Erythroblast (primary cell): ENCODE measurements around the gene ASAP3.

Experiments
- DNase-seq, 2 experiments: peaks; one replicate each; lab custom pipeline; 2025; lab: John Stamatoyannopoulos, UW
- GATA1 ChIP-seq: IDR thresholded peaks from 2 replicates; pipeline ENCODE4 v1.6.1; 2011; ENCODE audit warnings: low read depth, mild to moderate bottlenecking, control low read depth, low read length, moderate library complexity
- POLR2A ChIP-seq: IDR thresholded peaks from 2 replicates; pipeline ENCODE4 v1.6.1; 2011; ENCODE audit warnings: mild to moderate bottlenecking, low read length

ASAP3 gene

DNA sequence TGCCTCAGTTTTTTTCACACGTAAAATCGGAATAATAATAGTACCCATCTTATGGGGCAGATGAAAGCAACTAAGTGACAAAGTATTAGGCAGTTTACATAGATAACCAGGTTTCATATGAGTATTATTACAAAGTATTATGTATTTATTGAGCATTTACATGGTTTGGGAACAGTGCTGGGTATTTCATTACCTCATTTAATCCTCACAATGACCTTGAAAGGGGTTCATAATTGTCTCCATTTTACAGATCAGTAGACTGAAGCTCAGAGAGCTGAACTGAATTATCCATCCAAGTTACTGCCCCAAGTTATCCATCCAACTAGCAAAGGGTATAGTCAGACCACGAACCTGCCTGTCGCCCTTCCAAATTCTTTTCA is 80.6 kb downstream of the ASAP3 start:
- no peak for DNase-seq
- TF ChIP-seq POLR2A, result no peak
- no peak for TF ChIP-seq GATA1

DNA sequence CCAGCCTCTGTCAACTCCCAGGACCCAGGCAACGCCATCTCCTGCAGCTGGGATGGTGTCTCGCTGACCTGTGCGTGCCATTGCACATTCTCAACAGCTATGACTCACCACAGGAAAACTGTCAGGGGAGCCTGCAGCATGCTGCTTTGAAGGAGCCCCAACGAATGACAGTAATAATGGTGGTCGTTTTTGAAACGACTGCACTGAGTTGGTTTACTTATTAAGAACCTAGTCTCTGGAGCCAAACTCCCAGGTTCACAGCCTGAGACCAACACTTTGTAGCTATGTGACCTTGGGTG is 81.0 kb downstream of the ASAP3 start:
- DNase-seq, result no peak

DNA sequence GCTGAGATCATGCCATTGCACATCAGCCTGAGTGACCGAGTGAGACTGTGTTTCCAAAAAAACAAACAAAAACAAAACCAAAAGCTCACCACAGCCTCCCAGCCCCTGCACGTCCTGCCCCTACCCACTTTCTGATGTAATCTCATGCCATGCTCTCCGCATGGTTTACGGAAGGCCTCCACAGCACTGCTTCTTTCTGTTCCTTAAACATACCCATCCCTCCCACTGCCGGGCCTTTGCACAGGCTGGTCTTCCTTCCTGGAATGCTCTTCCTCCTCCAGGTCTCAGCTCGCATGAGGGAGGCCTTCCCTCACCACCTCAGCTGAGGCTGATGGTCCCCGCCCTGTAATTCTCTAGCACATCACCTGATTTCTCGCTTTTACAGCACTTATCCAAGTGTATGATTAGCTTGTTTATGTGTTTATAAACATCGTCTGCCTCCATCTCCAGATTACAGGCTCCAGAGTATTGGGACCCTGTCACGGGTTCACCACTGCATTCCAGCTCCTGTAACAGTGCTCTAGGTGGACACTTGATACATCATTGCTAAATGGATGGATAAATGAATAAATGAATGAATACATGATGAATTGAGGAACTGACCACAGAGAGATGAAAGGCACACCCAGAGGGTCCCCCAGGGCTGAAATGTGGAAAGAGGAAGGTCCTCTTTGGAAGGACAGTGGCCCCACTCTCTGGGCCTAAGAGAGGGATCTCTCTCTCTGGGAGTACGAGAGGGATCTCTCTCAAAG is 81.5 kb downstream of the ASAP3 start:
- TF ChIP-seq POLR2A (no peak), GATA1 (no peak)
- no peak for DNase-seq

More for the DNA sequence above, 81.0 kb downstream of the ASAP3 start:
- TF ChIP-seq POLR2A (no peak), GATA1 (no peak)

DNA sequence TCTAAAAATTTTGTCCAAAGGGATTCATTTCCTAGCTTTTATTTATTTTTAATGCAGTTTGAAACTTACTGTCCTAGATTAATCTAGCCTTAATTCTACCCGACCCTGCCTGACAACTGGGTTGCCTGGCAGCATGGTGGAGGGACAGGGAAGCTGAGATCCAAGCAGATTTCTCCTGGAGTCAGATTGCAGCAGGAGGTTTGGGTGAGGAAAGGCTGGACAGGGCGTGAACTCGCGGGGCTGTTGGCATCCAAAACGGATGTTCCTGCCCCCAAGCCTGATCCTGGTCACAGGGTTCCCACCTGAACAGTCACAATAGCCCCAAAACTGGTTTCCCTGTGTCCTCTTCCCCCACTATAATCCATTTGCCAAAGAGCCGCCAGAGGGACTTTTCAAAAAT is 82.7 kb downstream of the ASAP3 start:
- no peak for DNase-seq
- TF ChIP-seq GATA1 (no peak), POLR2A (no peak)

DNA sequence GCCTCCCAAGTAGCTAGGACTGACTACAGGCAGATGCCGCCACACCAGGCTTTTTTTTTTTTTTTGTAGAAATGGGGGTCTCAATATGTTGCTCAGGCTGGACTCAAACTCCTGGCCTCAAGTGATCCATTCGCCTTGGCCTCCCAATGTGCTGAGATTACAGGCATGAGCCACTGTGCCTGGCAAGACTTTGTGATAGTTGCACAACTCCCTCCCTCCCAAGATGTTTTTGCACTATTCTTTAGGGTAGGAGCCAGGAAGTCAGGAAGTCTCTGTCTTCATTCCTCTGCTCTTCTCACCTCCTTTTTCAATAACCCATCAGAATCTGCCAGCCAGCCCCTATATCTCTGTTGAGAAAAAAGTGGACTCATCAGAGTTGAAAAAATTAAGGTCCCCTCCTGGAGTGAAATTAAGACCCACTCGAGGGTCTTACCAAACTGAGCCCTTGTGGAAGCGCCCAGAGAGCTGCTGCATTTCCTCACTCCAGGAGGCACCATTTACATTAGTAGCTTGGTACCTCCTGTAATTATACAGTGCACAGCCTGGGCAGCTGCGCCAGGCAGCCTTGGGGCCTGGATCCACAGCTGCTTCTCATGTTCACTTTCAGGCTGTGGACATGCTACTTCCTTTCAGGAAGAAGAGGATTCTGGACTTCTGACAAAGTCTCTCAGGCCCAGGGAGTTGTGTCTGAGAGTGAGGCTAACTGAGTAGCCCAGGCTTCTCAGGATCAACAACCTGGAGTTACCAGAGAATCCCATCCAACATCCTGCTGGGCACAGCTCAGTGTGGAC is 83.5 kb downstream of the ASAP3 start:
- TF ChIP-seq GATA1 (no peak), POLR2A (no peak)
- no peak for DNase-seq

DNA sequence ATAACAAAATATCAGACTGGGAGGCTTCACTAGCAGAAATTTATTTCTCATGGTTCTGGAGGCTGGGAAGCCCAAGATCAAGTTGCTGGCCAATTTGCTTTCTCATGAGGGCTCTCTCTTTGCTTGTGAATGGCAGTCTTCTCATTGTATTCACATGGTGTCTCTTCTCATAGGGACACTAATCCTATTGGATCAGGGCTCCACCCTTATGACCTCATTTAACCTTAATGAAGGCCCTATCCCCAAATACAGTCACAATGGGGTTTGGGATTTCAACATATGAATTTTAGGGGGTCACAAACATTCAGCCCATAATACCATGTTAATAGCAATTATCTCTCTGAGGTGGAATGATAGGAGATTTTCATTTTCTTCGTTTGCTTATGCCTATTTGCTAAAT is 84.8 kb downstream of the ASAP3 start:
- no peak for DNase-seq
- no peak for TF ChIP-seq GATA1
- TF ChIP-seq POLR2A, result no peak

DNA sequence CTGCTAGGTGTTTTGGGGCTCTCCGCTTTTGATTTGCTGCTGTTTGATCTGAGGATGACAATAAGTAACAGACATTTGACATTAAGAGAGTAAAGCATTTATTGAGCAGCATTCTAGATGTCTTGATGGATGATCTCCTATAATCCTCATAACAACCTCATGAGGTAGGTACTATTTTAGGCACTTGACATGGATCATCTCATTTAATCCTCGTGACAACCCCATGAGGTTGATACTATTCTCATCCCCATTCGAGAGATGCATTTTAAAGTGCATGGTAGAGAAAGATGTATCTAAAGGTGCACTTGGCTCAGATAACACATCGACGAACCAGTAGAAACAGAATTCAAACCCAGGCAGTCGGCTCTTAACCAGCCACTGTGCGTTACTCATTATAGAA is 86.1 kb downstream of the ASAP3 start:
- TF ChIP-seq POLR2A (no peak), GATA1 (no peak)

DNA sequence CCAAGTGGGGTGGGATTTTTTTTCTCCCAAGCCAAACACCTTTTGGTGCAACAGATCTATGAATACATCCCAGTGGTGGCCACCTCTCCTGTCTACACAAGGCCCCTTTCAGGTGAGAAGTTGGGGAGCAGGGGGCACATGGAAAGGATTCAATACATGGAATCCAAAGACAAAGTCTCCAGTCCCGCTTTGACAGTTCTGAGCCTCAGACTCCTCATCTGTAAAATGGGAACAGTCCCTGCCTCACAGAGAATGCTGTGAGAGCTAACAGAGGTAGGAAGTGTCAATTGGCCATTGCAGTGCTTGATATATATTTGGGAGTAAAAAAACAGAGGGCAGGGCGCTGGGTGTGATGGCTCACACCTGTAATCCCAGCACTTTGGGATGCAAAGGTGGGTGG is 87.6 kb downstream of the ASAP3 start:
- DNase-seq, result no peak
- no peak for TF ChIP-seq POLR2A
- TF ChIP-seq GATA1, result no peak

More for the DNA sequence above, 86.1 kb downstream of the ASAP3 start:
- no peak for DNase-seq

DNA sequence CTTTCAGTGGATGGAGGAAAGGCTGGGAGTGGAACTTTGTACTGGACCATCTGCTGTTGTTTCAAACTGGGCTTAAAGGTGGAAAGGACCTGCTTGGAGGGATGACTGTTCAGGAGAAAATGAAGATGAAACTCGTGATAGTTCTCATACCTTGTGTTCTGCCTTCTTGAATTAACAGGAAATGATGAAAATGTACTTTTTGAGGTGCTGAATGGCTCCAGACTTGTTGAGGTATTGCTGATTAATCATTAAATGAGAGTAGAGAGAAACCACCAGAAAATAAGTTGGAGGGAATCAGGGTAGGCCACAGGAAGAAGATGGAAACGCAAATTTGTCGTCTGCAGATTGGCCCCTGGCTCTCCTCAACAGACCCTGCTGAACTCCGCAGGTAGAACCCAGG is 88.1 kb downstream of the ASAP3 start:
- no peak for DNase-seq
- TF ChIP-seq POLR2A (no peak), GATA1 (no peak)

DNA sequence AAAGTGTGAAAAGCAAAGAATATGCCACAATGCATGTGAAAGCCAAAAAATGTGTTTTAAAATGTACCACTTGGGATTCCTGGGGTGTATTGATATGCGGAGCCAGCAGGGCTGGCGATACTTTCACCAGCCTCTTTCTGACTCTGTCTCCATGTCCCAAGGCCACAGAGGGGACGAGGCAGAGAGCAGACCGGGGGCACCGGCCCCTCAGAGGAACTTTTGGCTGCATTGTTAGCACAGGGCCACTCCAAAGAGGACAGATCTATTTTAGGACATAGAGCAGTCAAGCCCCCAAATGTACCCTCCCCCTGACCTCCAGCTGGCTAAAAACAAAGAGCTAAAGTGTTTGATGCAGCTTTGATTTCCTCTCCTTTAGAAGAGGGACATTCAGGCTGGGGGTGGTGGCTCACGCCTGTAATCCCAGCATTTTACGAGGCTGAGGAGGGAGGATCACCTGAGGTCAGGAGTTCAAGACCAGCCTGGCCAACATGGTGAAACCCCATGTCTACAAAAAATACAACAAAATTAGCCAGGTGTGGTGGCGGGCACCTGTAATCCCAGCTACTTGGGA is 88.7 kb downstream of the ASAP3 start:
- TF ChIP-seq GATA1 (no peak), POLR2A (no peak)
- no peak for DNase-seq

DNA sequence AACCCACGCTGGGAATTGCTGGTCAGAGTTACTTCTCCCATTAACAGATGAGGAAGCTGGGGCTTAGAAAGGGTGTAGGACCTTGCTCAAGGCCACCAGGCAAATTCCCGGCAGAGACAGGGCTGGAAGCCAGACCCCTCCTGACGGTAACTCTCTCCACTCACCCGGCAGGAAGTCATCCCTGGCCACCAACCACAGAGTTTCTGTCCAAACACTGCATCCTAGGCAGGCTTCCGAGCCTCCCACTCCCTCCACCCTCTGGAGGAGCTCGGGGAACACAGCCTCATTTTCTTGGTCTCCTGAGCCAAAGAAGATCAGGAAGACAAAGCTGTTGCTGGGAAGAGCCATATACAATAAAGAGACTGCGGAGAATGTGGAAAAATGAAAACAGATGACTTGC is 89.3 kb downstream of the ASAP3 start:
- DNase-seq, result no peak
- TF ChIP-seq GATA1 (no peak), POLR2A (no peak)

DNA sequence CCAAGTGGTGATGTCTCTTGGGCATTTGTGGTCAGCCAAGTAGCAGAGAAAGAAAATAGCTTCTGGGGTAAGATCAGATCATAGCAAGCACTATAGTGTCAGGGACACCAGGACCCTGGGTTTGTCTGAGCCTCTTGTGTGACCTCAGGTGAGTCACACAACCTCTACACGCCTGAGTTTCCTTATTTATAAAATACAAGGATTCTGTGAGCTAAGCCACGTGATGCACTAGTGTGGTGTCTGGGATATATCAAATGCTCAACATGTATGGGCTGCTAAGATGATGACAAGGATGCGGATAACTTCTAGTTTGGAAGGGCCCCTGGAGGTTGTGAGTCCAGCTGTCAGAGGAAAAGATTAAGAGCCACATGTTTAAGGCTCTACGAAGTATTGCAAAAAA is 89.8 kb downstream of the ASAP3 start:
- no peak for DNase-seq
- TF ChIP-seq GATA1 (no peak), POLR2A (no peak)

DNA sequence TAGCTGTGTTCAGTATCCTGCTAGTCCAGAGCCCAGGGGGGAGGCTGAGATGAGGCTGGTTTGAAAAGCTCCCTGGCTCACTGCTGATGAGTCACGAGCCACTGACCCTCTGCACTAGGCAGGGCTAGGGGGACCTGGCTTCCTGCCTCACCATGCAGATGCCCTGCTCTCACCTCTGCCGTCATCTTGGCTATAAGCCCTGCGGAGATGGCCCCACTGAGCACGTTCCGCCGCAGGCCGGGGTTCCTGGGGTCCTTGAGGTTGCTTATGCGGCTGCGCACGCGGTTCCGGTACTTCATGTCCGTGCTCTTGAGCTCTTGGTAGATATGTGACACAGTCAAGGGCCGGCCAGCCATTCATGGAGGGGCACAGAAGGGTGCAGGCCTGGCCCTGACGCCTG is 90.3 kb downstream of the ASAP3 start:
- TF ChIP-seq GATA1 (no peak), POLR2A (no peak)
- no peak for DNase-seq

DNA sequence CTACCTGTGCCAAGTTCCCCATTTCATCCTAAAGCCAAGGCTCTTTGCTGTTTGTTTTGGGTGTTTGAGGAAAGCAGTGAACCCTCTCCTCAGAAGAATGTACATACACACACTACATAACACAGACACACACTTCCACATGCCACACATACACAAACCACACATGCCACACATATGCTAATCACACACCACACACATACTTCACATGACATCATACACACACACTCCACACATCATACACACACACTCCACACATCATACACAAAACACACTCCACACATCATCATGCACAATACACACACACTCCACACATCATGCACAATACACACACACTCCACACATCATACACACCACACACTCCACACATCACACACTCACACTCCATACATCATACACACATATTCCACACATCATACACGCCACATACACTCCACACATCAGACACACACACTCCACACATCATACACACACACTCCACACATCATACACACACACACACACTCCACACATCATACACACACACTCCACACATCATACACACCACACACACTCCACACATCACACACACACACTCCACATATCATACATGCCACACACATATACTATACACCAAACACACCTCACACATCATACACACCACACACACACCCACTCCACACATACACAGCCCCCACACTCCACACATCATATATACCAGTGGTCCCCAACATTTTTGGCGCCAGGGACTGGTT is 91.7 kb downstream of the ASAP3 start:
- TF ChIP-seq GATA1, result no peak
- TF ChIP-seq POLR2A, result no peak
- peak in 1 of 2 experiments; percentile 11 for DNase-seq
